Lower leg skin (tissue), 4 donors: ENCODE results near the gene WNT9B. TPM values are rescaled to one million over a fixed set of nuclear protein-coding genes. Genes with fewer than 3 reads are reported as not detected.

ENCODE experiments used
- DNase-seq, 2 donors: peaks; one replicate each; pipeline ENCODE4 v3.0.0-alpha.2; 2019; ENCODE audit warnings: low spot score in 2 of 2
- H3K4me3 ChIP-seq: fragments of 200-600 bp; sonication (generic); 2 replicates; pipeline ENCODE4 v1.5.1; 2017; ENCODE audit warnings: mild to moderate bottlenecking, low read depth; ENCODE audit not compliant: poor library complexity, severe bottlenecking
- POLR2A ChIP-seq, 2 donors: fragments of 450-650 bp; IDR thresholded peaks; one replicate each; pipeline ENCODE4 v1.6.1; 2016 to 2017; ENCODE audit warnings: antibody characterized with exemption in 2 of 2, mild to moderate bottlenecking in 1 of 2, moderate library complexity in 1 of 2
- WGBS, 2 donors: methylation state at CpG; one replicate each; pipeline ENCODE4 v1.1.5; 2018; 5-methylcytosine and 5-hydroxymethylcytosine counted together
- intact Hi-C: fragments of 100-400 bp; cut with DNase I; formaldehyde crosslinking; loops from one replicate; pipeline ENCODE4 v1.15.0; 2023; ENCODE audit warnings: low total_unique reads
- total RNA-seq, 4 donors: library from RNA; depleted of rRNA; stranded (reverse); fragments of >200 nt; gene quantifications; one replicate each; pipeline ENCODE4 v1.1.0, GENCODE V29; 2016
- TF ChIP-seq, protein P1 (sequence below), 3 donors: fragments of 450-650 bp; IDR thresholded peaks; one replicate each; pipeline ENCODE4 v1.5.1; 2016; ENCODE audit warnings: antibody characterized with exemption in 3 of 3, mild to moderate bottlenecking in 3 of 3, moderate library complexity in 2 of 3

The WNT9B gene
- total RNA-seq, 4 donors from 2014 or later = 0.75 to 1.1 (median 0.86) TPM

DNA sequence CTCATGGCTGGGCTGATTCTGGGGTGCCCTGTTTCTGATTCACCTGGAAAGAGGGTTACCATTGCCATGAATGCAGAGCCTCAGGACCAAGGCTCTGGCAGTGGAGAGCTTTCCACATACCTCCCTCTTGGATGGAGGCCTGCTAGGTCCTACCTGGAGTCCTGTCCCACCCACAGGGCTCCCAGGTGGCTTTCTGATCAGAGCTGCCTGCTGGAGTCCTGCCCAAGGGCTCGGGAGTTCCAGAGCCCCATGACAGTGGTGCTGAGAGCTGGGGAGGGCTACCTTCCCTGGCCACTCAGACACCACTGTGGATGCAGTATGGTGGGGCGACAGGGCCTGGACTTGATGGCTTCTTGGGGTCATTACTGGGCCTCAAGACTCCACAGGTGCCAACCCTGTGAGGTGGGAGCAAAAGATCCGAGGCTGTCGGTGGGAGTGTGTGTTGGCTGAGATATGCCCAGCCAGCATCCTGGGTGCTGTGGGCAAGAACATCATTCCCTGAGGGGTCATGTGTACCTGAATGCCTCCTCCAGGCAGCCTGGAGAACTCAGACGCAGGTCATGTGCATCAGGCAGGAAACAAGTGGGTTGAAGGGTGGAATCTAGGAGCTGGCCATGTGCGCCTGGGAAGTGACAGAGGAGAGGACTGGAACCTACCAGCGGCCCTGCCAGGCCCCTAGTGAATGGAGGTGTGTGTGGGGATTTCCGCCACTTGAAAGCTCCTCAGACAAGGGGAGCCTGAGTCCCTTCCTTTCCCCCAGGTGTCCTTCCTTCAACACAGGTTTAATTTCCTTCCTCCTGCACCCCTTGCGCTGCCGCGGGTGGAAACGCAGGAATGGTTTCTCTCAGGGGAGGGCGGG is 30.6 kb upstream of the WNT9B start:
- intact Hi-C loops = no loop called here
- DNase-seq = no peak
- H3K4me3 ChIP-seq = no peak overlapping the region
- no peak for TF ChIP-seq POLR2A (IDR thresholded peaks at IDR 0.05)
- TF ChIP-seq, protein P1, sequence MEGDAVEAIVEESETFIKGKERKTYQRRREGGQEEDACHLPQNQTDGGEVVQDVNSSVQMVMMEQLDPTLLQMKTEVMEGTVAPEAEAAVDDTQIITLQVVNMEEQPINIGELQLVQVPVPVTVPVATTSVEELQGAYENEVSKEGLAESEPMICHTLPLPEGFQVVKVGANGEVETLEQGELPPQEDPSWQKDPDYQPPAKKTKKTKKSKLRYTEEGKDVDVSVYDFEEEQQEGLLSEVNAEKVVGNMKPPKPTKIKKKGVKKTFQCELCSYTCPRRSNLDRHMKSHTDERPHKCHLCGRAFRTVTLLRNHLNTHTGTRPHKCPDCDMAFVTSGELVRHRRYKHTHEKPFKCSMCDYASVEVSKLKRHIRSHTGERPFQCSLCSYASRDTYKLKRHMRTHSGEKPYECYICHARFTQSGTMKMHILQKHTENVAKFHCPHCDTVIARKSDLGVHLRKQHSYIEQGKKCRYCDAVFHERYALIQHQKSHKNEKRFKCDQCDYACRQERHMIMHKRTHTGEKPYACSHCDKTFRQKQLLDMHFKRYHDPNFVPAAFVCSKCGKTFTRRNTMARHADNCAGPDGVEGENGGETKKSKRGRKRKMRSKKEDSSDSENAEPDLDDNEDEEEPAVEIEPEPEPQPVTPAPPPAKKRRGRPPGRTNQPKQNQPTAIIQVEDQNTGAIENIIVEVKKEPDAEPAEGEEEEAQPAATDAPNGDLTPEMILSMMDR (IDR thresholded peaks at IDR 0.05) = no peak
- WGBS, 2 donors = 53 to 56% methylated on average over 13 of the region's 13 CpGs

DNA sequence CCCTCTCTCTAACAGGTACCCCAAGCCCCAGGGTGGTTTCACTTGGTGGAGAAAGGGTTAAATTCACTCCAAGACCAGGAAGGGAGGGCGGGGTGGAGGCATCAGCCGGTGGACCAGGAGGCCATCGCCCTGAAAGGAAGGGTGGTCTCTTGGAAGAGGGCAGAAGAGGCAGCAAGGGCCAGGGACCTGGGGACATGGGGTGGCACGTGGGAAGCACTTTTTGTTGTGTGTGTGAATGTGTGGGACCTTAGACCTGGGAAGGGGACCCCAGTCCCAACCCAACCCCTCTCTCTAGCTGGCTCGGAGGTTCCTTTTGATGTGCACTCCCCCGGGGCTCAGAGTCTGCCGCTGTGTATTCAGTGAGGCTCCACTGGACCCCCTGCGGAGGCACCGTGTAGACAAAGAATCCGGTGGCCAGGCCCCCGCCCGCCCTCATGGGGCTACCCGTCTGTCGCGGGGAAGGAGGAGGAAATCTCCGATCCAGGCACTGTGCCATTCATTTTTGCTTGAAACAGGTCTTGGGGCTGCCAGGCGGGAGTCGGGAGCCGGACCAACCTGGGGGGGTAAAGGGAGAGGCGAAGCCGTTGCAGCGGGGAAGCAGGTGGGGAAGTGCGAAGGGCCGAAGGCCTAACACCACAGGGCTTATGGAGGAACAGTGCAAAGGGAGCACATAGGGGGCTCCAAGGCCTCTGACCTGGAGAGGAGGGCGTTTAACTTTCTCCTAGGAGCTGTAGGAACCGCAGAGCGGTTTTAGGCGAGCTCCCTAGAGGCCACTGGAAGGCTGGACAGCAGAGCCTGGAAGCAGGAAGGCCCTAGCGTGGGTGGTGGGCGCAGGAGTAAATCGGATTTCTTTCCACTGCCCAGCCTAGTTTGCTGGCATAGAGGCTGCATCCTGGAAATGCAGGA is 29.6 kb upstream of the WNT9B start:
- H3K4me3 ChIP-seq = no peak overlapping the region
- no peak for DNase-seq
- intact Hi-C loops = no loop called here
- TF ChIP-seq POLR2A (IDR thresholded peaks at IDR 0.05) = no peak
- TF ChIP-seq, protein P1 (IDR thresholded peaks at IDR 0.05) = no peak
- 40 to 44% methylated on average over 31 of the region's 31 CpGs for whole genome bisulfite sequencing, 2 donors

DNA sequence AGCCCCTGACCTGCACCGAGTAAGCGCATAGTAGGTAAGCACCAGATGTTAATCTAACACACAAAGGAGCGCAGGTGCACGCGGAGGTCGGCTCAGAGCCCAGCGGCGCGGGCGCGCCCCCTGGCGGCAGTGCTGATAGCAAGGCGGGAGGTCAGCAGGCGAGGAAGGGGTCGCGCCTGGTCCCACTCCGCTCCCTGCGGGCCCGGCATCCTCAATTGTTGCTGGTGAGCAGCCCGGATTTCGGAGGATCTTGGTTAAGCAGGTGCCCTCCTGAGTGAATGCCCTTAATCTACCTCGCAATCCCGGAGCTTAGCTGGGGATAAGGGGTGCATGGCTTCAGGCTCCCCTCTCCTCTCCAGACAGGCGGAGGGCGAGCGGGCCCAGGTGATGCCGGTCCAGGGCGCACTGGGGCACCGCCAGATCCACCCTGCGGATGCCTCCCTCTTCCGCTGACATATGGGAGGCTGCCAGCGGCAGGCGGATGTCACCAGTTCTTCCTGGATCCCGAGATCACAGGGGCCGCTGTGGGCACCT is 28.9 kb upstream of the WNT9B start:
- intact Hi-C loops = no loop called here
- no peak overlapping the region for H3K4me3 ChIP-seq
- DNase-seq = no peak
- 42 to 44% methylated on average over 27 to 35 of the region's 35 CpGs for WGBS, 2 donors
- no peak for TF ChIP-seq POLR2A (IDR thresholded peaks at IDR 0.05)
- TF ChIP-seq, protein P1 (IDR thresholded peaks at IDR 0.05) = no peak

DNA sequence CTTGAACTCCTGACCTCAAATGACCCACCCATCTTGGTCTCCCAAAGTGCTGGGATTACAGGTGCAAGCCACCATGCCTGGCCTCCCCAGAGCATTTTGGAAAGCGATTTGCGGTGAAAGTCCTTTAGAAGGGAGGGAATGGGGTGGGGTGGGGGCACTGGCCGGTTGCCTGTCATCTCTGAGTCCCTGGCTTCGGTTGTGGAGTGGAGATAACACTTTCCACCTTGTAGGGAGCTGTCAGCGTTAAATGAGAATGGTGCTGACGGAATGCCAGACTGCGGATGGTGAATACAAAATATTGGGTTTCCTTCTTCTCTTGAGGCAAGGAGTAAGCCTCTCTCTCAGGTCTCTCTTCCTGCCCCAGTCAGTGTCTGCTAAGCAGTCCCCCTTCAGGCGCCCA is 27.7 kb upstream of the WNT9B start:
- WGBS, 2 donors = 84 to 86% methylated on average over 8 of the region's 8 CpGs
- DNase-seq = no peak
- TF ChIP-seq POLR2A (IDR thresholded peaks at IDR 0.05) = no peak
- TF ChIP-seq, protein P1 (IDR thresholded peaks at IDR 0.05) = no peak
- intact Hi-C loops = no loop called here
- H3K4me3 ChIP-seq = no peak overlapping the region

DNA sequence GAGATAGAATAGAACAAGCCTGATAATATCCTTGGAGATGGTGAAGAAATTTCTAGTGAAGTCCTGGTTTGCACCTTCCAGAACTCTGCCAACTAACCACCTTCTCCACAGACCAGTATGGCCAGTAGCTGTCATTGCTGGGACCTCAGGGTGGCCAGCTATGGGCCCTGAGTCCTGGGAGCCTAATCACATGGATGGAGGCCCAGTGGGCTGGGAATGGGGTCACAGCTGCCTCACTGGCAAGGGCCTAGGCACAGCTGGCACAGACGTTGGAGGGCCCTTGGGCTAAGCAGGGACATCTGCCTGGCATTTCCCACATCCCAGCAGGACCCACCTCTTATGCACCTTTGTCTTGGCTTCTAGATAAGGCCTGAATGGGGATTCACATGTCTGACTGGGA is 25.3 kb upstream of the WNT9B start:
- intact Hi-C loops = no loop called here

More for the DNA sequence above, 25.3 kb upstream of the WNT9B start:
- WGBS, 2 donors = 67 to 78% methylated on average over 1 of the region's 1 CpG
- no peak overlapping the region for H3K4me3 ChIP-seq
- TF ChIP-seq, protein P1 (IDR thresholded peaks at IDR 0.05) = no peak
- TF ChIP-seq POLR2A (IDR thresholded peaks at IDR 0.05) = no peak
- no peak for DNase-seq
